ENCODE results near the gene PDE8A.

- TF ChIP-seq, protein P1, sequence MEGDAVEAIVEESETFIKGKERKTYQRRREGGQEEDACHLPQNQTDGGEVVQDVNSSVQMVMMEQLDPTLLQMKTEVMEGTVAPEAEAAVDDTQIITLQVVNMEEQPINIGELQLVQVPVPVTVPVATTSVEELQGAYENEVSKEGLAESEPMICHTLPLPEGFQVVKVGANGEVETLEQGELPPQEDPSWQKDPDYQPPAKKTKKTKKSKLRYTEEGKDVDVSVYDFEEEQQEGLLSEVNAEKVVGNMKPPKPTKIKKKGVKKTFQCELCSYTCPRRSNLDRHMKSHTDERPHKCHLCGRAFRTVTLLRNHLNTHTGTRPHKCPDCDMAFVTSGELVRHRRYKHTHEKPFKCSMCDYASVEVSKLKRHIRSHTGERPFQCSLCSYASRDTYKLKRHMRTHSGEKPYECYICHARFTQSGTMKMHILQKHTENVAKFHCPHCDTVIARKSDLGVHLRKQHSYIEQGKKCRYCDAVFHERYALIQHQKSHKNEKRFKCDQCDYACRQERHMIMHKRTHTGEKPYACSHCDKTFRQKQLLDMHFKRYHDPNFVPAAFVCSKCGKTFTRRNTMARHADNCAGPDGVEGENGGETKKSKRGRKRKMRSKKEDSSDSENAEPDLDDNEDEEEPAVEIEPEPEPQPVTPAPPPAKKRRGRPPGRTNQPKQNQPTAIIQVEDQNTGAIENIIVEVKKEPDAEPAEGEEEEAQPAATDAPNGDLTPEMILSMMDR (conservative IDR thresholded peaks at IDR 0.05; ENCODE audit: low read depth, low read length), result no peak
- TF ChIP-seq EZH2 (IDR thresholded peaks at IDR 0.05; ENCODE audit: low read length, unreplicated experiment), result no peak
Measured at GRCh38 chr15:85131915-85132314, 150.3 kb downstream of the PDE8A start.

Data from PC-3 (cell line).